K562 (cell line): Measurements from ENCODE around the gene EFEMP2. TPM values are rescaled to one million over a fixed set of nuclear protein-coding genes. Genes with fewer than 3 reads are reported as not detected.

Experiments used
- BRD9 ChIP-seq: fragments of 450-650 bp; IDR thresholded peaks from 2 replicates; pipeline ENCODE4 v1.6.1; 2018; ENCODE audit warnings: low read depth; ENCODE audit not compliant: partially characterized antibody
- BRF1 ChIP-seq: IDR thresholded peaks from 3 replicates; pipeline ENCODE4 v1.6.1; 2011; ENCODE audit warnings: borderline replicate concordance, mild to moderate bottlenecking; ENCODE audit not compliant: insufficient read length; ENCODE audit errors: extremely low read depth
- CTBP1 ChIP-seq: fragments of 450-650 bp; IDR thresholded peaks from 2 replicates; pipeline ENCODE4 v1.6.1; 2016; ENCODE audit warnings: borderline replicate concordance
- HDAC6 ChIP-seq: IDR thresholded peaks from 2 replicates; pipeline ENCODE4 v1.6.1; 2012; ENCODE audit warnings: low read depth, mild to moderate bottlenecking, control low read depth, inconsistent platforms, low read length, moderate library complexity
- HMGN3 ChIP-seq: IDR thresholded peaks from 2 replicates; pipeline ENCODE4 v1.6.1; 2011; ENCODE audit warnings: borderline replicate concordance, low read depth, mild to moderate bottlenecking, mixed read lengths, low read length; ENCODE audit not compliant: insufficient read length; ENCODE audit errors: extremely low read depth
- NFE2 ChIP-seq: IDR thresholded peaks from 2 replicates; pipeline ENCODE4 v1.6.1; 2014; ENCODE audit warnings: antibody characterized with exemption, low read depth
- NR2C1 ChIP-seq, 2 experiments: fragments of 450-650 bp; IDR thresholded peaks; 2 replicates each; pipeline ENCODE4 v1.6.1; 2017; ENCODE audit warnings: mild to moderate bottlenecking in 2 of 2, antibody characterized with exemption in 1 of 2, inconsistent platforms in 1 of 2, missing compliant biosample characterization in 1 of 2, missing genetic modification characterization in 1 of 2
- POLR3A ChIP-seq: IDR thresholded peaks from 2 replicates; pipeline ENCODE4 v1.6.1; 2011; ENCODE audit warnings: borderline replicate concordance, mild to moderate bottlenecking, moderate library complexity; ENCODE audit not compliant: insufficient read length, insufficient read depth; ENCODE audit errors: extremely low read depth
- SIRT6 ChIP-seq: IDR thresholded peaks from one replicate; pipeline ENCODE4 v1.6.1; 2012; ENCODE audit warnings: low read depth, mild to moderate bottlenecking, control low read depth, inconsistent platforms, low read length, moderate library complexity
- ZNF408 ChIP-seq: fragments of 250-450 bp; sonication (Bioruptor Pico); IDR thresholded peaks from 2 replicates; pipeline ENCODE4 v1.4.0; 2020; ENCODE audit warnings: low read depth, mild to moderate bottlenecking, moderate library complexity
- ZNF444 ChIP-seq: fragments of 250-450 bp; sonication (Bioruptor Pico); IDR thresholded peaks from 2 replicates; pipeline ENCODE4 v1.4.0; 2020; ENCODE audit warnings: mild to moderate bottlenecking, moderate library complexity
- ZNF668 ChIP-seq: fragments of 250-450 bp; sonication (Bioruptor Pico); IDR thresholded peaks from 2 replicates; pipeline ENCODE4 v1.8.0; 2022; ENCODE audit warnings: mild to moderate bottlenecking, inconsistent platforms
- ZNF695 ChIP-seq: fragments of 450-650 bp; formaldehyde crosslinking; IDR thresholded peaks from 2 replicates; pipeline ENCODE4 v1.4.0; 2020; ENCODE audit warnings: mild to moderate bottlenecking, moderate library complexity
- polyA plus RNA-seq, 8 experiments: library from polyadenylated mRNA; depleted of rRNA in 4 of 8; stranded (reverse) in 5 of 8; unstranded in 3 of 8; fragments of >200 nt; fragmentation: Nextera tagmentation in 2 of 8; fragmentation: Illumina TruSeq in 1 of 8; extraction: Ambion mirVana in 2 of 8; extraction: Trizol in 1 of 8; gene quantifications; 2 replicates each; pipeline versions ENCODE4 v1.2.1 to v1.2.3, GENCODE V29; 2011 to 2014; ENCODE audit warnings: inconsistent platforms in 1 of 8, missing spikeins in 1 of 8
- total RNA-seq, 7 experiments: library from RNA; depleted of rRNA in 6 of 7; stranded (reverse); fragments of >200 nt in 6 of 7; fragmentation: Illumina TruSeq in 2 of 7; extraction: Trizol in 2 of 7; gene quantifications; 2 replicates each; pipeline versions ENCODE4 v1.2.1 to v1.2.3, GENCODE V29; 2011 to 2021; ENCODE audit warnings: low replicate concordance in 1 of 7
- TF ChIP-seq, protein P1 (sequence below): sonication (generic); formaldehyde crosslinking; IDR thresholded peaks from 2 replicates; pipeline ENCODE4 v1.8.1; 2023; ENCODE audit warnings: mild to moderate bottlenecking, missing genetic modification reagents
- TF ChIP-seq, protein P2 (sequence below): fragments of 450-650 bp; IDR thresholded peaks from 2 replicates; pipeline ENCODE4 v1.6.1; 2014; ENCODE audit warnings: low read depth, mild to moderate bottlenecking, moderate library complexity, borderline replicate concordance
- TF ChIP-seq, protein P3 (sequence below), 2 experiments: fragments of 450-650 bp; IDR thresholded peaks; 2 replicates each; pipeline ENCODE4 v1.6.1; 2018; ENCODE audit warnings: mild to moderate bottlenecking in 2 of 2, low read depth in 1 of 2; ENCODE audit not compliant: partially characterized antibody in 2 of 2
- TF ChIP-seq, protein P4 (sequence below): fragments of 250-450 bp; sonication (Bioruptor Pico); IDR thresholded peaks from 2 replicates; pipeline ENCODE4 v1.9.0; 2021; ENCODE audit warnings: mild to moderate bottlenecking

The EFEMP2 gene
- total and polyA plus RNA-seq, 9 of the 15 experiments (the other 6 are each of a cell fraction or from before 2014, with no cell fraction given), result 0.07 to 2.9 (median 0.69) TPM; not detected in 1

DNA sequence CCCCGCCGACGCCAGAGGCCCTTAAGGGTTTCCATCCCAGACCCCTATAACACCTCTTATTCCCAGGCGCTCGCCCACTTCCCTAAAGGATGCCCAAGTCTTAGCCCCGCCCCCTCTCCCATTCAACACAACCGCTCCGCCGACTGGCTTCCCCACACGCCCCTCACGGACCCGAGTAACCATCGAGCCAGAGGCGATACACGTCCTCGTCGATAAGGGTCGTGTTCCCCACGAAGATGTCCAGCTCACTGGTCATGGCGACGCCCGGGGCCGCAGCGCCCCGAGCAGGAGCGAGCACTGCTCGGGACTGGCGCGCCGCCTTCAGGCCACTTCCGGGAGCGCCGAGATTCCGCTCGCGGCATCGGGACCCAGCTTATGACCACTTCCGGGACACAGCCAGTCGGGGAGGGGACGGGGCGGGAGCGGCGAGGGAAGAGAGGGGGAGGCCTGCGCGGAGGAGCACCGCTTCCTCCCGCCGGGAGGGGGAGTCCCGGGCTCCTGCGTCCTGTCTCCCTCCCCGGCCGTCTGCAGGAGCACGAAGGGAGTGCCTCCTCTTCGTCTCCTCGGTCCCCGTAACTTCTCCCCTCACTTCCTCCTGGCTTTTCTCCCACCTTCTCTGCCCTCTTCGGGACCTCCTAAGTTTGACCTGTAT, 15.7 kb upstream of the EFEMP2 start, which contains the start of gene FIBP (continued):
- no peak for TF ChIP-seq BRF1
- peak; percentile 85 for TF ChIP-seq NR2C1 (IDR thresholded peaks at IDR 0.05)
- TF ChIP-seq NR2C1 (tag; IDR thresholded peaks at IDR 0.05), result peak; percentile 77
- peak; percentile 95 for TF ChIP-seq CTBP1
- TF ChIP-seq, protein P1, sequence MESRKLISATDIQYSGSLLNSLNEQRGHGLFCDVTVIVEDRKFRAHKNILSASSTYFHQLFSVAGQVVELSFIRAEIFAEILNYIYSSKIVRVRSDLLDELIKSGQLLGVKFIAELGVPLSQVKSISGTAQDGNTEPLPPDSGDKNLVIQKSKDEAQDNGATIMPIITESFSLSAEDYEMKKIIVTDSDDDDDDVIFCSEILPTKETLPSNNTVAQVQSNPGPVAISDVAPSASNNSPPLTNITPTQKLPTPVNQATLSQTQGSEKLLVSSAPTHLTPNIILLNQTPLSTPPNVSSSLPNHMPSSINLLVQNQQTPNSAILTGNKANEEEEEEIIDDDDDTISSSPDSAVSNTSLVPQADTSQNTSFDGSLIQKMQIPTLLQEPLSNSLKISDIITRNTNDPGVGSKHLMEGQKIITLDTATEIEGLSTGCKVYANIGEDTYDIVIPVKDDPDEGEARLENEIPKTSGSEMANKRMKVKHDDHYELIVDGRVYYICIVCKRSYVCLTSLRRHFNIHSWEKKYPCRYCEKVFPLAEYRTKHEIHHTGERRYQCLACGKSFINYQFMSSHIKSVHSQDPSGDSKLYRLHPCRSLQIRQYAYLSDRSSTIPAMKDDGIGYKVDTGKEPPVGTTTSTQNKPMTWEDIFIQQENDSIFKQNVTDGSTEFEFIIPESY (CRISPR knock-in tag), result peak; percentile 53; the same call in 1 of the 2 replicates
- TF ChIP-seq ZNF668 (CRISPR knock-in tag), result no peak
- TF ChIP-seq NFE2, result no peak
- peak; percentile 78 for TF ChIP-seq HMGN3
- TF ChIP-seq, protein P2, sequence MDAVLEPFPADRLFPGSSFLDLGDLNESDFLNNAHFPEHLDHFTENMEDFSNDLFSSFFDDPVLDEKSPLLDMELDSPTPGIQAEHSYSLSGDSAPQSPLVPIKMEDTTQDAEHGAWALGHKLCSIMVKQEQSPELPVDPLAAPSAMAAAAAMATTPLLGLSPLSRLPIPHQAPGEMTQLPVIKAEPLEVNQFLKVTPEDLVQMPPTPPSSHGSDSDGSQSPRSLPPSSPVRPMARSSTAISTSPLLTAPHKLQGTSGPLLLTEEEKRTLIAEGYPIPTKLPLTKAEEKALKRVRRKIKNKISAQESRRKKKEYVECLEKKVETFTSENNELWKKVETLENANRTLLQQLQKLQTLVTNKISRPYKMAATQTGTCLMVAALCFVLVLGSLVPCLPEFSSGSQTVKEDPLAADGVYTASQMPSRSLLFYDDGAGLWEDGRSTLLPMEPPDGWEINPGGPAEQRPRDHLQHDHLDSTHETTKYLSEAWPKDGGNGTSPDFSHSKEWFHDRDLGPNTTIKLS, result peak; percentile 60
- TF ChIP-seq, protein P3, sequence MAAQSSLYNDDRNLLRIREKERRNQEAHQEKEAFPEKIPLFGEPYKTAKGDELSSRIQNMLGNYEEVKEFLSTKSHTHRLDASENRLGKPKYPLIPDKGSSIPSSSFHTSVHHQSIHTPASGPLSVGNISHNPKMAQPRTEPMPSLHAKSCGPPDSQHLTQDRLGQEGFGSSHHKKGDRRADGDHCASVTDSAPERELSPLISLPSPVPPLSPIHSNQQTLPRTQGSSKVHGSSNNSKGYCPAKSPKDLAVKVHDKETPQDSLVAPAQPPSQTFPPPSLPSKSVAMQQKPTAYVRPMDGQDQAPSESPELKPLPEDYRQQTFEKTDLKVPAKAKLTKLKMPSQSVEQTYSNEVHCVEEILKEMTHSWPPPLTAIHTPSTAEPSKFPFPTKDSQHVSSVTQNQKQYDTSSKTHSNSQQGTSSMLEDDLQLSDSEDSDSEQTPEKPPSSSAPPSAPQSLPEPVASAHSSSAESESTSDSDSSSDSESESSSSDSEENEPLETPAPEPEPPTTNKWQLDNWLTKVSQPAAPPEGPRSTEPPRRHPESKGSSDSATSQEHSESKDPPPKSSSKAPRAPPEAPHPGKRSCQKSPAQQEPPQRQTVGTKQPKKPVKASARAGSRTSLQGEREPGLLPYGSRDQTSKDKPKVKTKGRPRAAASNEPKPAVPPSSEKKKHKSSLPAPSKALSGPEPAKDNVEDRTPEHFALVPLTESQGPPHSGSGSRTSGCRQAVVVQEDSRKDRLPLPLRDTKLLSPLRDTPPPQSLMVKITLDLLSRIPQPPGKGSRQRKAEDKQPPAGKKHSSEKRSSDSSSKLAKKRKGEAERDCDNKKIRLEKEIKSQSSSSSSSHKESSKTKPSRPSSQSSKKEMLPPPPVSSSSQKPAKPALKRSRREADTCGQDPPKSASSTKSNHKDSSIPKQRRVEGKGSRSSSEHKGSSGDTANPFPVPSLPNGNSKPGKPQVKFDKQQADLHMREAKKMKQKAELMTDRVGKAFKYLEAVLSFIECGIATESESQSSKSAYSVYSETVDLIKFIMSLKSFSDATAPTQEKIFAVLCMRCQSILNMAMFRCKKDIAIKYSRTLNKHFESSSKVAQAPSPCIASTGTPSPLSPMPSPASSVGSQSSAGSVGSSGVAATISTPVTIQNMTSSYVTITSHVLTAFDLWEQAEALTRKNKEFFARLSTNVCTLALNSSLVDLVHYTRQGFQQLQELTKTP (IDR thresholded peaks at IDR 0.05; ENCODE audit: low read depth in 1 of 2, partially characterized antibody in 2 of 2), result no peak
- TF ChIP-seq ZNF408, result no peak
- TF ChIP-seq, protein P4, sequence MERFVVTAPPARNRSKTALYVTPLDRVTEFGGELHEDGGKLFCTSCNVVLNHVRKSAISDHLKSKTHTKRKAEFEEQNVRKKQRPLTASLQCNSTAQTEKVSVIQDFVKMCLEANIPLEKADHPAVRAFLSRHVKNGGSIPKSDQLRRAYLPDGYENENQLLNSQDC (CRISPR knock-in tag), result no peak; the same call in 1 of the 2 replicates
- TF ChIP-seq ZNF444, result no peak
- TF ChIP-seq HDAC6, result no peak
- no peak for TF ChIP-seq SIRT6
- no peak for TF ChIP-seq POLR3A
- no peak for TF ChIP-seq ZNF695 (CRISPR knock-in tag)
- no peak for TF ChIP-seq BRD9
